NCI-H2081 treated with DMSO at 0.1 percent for 48 hours (cell line): ENCODE data around the gene CASQ1.

ENCODE experiments used
- DNase-seq: peaks from one replicate; lab custom pipeline; 2025; lab: John Stamatoyannopoulos, UW

Gene CASQ1

DNA sequence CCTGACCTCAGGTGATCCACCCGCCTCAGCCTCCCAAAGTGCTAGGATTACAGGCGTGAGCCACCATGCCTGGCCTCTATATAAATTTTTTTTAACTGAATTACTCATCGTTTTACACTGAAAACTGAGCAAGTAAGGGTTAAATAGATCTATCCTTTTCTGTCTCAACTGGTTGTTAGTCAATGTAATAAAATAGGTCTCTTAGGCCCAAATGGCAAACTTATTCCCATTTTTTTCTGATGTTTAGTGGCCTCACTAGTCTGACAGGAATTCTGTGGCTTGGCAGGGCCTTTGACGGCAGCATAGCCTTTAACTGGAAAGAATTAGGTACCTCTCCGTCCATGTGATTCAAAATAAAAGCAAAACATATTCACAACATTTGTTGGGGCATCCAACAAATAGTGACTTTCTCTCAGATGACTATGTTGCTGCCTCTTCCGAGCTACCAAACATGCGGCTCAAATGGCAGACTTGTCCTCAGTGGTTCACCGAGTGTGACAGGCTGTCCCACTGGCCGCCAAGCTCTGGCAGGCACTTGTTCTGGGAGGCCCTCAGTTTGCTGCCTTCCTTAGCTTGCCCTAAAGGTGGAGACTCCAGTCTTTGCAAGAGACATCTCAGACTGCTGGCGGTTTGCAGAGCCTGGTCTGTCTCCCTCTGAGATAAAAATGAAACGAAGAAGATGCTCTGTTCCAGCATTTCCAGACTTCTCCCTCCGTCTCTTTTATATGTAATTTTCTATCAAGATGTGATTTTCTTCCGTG lies 21.6 kb upstream of the CASQ1 start:
- DNase-seq = no peak

DNA sequence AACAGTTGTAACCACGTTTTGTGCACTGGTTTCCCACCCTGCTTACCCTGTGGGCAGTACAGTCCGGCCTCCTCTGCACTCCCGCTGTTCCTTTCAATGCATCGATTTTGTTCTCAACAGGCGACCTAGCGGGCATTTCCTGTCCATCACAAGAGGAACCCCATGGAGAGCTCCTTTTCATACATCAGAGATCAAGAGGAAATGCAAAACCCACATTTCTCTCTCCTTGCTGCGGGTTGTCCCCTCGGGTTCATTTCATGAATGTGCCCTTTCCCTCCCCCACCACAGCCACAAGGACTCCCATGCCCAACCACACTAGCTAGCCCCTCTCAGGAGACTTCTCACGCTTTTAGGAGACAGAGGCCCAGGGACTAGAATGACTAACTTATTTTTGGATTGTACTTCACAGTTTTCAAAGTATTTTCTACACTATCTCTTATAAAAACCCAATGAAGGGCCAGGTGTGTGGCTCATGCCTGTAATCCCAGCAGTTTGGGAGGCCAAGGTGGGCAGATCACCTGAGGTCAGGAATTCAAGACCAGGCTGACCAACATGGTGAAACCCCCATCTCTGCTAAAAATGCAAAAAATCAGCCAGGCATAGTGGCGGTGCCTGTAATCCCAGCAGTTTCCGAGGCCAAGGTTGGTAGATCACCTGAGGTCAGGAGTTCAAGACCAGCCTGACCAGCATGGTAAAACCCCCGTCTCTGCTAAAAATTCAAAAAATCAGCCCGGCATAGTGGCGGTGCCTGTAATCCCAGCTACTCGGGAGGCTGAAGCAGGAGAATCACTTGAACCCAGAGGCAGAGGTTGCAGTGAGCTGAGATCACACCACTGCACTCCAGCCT lies 20.6 kb upstream of the CASQ1 start:
- DNase-seq = peak; percentile 63

DNA sequence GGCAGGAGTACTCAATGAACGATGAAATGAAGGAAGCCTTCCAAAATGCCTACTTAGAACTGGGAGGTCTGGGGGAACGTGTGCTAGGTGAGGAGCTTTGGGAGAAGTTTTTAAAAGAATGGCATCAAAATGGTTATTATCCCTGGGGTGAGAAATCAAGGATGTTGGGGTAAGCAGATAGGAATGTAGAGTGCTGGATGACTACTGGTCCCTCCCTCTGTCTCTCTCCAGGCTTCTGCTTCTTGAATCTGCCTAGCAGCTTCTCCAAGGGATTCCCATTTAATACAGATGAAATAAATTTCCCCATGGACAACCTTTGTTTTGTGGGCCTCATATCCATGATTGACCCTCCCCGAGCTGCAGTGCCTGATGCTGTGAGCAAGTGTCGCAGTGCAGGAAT lies 19.0 kb upstream of the CASQ1 start:
- no peak for DNase-seq

DNA sequence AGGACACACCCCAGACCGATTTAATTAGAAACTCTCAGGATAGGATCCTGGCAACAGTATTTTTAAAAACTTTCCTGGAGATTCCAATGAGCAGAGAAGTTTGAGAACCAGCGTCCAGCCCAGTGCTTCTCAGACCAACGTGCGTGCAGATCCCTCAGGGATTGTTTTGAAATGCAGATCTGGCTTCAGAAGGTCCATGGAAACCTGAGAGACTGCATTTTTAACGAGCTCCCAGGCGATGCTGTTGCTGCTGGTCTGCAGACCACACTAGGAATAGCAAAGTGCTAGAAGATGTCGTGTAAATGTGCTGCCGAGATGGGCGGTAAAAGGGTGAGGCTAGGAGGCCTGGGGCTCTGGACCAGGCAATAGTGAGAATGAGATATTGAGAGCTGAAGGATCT lies 18.4 kb upstream of the CASQ1 start:
- DNase-seq = no peak

DNA sequence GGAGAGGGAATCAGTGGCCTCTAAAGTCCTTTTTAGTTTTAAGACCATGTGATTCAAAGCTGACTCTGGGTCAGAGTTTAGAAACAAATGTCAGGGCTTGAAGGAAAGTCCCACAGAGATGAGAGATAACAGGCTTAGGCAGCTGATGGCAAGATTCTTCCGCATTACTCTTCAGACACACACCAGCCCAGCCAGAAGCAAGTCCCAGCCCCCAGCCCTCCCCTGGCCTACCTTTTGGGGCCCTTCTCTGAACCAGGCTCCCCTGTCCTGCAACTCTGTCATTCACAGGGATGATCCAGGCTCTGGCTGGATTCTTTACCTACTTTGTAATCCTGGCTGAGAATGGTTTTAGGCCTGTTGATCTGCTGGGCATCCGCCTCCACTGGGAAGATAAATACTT lies 13.1 kb upstream of the CASQ1 start:
- DNase-seq = no peak

DNA sequence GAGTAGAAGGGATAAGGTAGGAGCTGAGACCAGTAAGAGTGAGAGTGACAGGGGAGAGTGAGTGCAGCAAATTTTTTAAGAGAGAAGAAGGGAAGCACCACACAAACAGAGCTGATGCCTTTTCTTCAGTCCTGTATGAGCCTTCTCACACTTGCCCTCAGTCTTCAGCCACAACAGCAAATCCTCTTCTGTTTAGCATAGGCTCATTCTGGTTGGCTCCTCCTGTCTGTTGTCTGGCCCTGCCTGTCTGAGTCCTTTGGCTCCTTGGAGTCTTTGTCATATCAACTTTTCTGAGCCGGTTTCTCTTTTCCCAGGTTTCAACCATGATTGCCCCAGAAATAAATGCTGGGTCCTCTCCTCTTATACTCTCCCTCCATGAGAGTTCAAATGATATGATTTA lies 12.7 kb upstream of the CASQ1 start:
- no peak for DNase-seq

DNA sequence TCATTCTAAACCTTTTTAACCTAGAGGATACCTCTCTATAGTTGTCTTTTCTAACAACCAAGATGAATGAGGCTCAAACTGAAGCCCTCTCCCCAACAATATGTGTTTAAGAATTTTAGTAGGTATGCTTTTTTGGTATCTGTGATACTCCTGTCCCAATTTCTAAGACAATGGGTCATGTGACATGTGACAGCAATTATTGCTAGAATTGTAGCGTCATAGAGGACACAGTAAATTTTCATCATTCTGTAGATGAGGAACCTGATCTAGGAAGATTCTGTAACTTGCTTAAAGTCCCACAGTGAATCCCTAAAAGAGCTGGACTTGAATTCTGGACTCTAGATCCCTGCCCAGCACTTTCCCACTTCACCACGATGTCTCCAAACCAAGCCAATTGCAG lies 11.6 kb upstream of the CASQ1 start:
- DNase-seq = no peak

DNA sequence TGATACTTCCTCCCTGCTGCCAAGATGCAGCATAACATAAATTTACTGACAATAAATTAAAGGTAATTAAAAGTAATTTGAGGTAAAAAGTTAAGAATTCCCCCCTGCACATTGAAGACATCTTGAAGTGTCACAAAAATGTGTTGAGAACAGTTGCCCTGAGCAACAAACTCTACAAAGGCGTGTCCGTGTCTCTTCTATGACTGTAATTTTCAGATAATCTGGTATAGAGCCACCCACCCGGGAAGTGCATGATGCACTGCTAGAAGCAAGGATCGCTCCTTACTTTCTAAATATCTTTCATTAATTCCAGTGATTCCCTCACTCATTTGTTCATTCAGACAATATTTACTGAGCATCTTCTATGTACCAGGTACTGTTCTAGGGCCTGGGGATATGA lies 11.0 kb upstream of the CASQ1 start:
- DNase-seq = no peak

DNA sequence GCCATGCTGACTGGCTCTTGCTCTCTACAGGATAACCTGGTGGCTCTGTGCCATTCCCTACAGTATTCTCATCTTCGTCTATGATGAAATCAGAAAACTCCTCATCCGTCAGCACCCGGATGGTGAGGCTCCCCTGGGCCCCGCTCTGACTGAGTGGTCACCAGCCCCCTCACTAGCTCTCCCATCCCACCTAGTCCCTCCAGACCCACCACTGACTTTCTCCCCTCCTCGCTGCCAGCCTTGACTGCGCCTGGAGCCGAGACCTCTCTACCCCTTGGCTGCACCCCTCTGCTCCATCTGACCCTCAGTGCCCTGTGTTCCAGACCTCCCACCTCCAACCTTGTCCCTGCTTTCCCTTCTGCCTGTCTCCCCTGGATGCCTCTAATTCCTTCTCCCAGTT lies 4.1 kb upstream of the CASQ1 start:
- DNase-seq = no peak

DNA sequence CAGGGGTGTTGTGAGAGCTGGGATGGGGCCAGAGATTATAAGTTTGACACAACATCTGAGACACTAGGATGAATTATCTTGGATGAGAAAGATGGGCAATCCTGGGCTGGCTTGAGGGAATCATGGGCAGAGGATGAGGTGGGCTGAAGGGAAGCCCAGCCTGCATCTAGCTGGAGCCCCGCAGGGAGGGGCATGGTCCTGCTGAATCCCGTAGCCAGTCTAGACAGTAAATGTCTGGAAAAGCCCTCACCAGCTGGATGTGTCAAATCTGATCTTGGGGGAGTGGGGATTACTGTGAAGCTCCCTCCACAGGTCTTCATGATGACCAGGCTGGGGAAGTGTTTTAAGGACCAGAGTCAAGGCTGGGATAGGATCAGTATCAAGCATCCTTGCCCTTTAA lies 3.6 kb upstream of the CASQ1 start:
- DNase-seq = no peak

DNA sequence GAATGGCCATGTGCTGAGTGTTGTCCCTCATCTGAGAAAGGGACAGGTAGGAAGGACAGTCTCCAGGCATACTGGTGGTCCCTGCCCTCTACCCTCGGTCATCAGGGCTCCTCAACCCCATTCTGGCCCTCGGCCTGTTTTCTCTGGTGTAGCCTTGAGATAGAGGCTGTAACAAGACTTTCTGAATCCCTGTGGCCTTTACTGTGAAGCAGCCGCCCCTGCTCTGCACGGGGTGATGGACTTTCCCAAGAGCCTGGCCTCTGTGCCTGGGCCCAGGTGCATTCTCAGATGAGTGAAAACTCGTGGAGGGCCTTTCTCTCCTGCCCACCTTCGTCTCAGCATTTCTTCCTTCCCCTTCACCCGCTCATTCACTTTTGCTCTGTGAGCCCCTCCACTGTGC lies 3.0 kb upstream of the CASQ1 start:
- DNase-seq = no peak

DNA sequence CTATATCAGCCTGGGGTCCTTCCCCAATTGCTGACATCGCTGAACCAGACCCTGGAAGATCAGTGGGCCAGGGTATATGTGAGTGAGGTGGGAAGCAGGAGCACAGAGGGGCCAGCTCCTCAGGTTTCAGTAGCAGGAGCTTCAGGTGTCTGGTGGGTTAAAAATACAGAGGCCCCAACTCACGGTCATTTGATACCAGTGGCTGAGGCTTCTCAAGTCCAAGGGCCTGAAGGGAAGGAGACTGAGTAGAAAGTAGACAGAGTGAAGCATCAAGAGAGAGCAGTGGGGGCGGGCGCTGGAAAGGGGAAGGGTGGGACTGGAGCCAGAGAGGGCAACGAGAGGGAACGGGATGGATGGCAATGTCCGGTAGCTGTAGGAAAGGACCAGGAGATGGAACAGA lies 2.0 kb upstream of the CASQ1 start:
- DNase-seq = no peak

DNA sequence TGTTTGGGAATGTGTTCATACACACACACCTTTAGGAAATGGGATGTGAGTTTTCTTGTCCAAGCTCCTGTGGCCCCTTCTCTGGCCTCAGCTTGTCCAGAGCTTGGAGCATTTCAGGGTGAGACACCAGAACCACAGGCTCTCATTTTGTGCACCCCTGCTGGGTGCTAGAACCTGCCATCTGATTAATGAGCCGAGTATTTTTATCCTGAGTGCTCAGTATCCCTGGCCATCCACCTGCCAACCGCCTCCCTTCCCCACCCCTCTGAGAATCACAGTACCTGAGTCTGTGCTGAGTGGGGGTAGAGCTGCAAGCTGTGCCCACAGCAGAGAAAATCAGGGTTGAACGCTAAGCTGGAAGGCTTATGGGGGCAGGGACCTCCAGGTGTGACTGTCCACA lies 1.4 kb downstream of the CASQ1 start:
- no peak for DNase-seq

DNA sequence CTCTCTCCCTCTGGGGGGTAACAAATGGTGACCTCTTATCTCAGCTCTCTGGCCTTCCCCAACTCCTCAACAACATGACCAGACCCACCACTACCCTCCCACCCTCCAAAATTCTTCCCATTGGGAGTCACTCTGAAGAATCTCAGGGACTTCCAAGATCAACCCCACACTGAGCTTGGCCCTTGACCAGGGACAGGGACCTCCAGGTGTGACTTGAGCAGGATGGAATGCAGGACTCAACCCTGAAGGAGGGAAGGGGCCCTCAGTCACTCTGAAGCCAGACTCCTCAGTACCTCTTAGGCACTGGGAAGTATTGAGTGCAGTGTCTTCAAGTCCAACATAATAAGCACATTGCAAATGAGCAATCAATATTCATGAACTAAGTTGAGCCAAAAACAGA lies 1.9 kb downstream of the CASQ1 start:
- no peak for DNase-seq

DNA sequence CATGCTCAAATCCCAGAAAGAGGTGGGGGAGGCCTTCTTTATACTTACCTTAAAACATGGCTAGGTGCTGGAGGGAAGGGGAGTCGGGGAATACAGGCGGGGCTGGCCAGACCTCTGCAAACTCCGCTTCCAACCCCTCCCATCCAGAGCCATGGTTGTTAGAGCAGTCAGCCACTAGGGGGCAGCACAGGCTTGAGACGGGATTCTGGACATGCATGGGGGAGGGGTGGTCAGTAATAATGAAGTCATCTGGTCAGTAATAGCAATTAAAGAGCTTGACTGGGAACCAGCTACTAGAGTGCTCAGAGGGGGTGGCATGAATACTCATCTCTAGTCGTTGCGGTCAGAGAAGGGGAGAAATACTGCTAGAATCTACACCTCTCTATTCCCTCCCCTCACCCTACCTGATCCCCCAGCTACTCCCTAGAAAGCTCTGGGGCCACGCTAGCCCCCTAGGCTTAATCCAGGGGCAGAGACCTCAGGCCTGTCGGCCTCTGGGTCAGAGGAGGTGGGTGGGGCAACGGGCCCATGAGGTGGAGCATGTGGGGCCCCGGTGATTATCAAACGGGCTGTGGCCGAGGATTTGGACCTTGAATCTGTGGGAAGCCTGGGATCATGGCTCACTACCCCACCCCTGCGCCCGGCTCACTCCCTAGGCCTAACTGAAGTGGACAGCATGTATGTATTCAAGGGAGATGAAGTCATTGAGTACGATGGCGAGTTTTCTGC lies 2.9 kb downstream of the CASQ1 start:
- peak; percentile 28 for DNase-seq

DNA sequence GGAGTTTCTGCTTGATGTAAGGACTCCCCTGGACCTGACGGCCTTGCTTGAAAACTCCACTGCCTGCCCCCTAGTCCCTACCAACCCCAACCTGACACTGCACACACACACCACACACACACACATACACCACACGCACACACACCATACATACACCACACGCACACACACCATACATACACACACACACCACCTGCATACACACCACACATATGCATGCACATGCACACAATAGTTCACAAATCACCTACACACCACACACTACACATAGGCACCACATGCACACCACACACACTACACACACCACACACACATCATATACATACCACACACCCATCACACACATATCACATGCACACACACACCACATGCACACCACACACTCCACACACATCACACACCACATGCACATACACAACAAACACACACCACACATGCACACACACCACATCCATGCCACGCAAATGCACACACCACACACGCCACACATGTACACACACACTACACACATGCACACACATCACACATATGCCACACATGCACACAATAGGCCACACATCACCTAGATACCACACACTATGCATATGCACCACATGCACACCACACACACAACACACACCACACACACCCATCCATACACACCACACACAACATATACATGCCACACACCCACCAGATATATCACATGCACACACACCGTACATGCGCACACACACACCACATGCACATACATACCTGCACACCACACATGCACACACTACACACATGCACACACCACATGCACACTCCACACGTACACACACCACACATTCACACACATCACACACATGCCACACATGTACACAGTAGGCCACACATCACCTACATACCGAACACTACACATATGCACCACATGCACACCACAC lies 3.7 kb downstream of the CASQ1 start:
- DNase-seq = no peak

DNA sequence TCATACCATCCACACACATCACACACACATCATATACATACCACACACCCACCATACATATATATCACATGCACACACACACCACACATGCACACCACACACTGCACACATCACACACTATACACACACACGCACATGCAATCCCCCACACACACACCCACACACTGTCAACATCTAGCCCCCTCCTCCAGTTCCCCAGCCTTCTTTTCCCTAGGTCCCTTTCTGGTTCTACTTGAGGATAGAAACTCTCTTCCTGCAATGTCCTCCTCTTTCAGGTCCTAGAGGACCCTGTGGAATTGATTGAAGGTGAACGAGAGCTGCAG lies 4.3 kb downstream of the CASQ1 start:
- no peak for DNase-seq

DNA sequence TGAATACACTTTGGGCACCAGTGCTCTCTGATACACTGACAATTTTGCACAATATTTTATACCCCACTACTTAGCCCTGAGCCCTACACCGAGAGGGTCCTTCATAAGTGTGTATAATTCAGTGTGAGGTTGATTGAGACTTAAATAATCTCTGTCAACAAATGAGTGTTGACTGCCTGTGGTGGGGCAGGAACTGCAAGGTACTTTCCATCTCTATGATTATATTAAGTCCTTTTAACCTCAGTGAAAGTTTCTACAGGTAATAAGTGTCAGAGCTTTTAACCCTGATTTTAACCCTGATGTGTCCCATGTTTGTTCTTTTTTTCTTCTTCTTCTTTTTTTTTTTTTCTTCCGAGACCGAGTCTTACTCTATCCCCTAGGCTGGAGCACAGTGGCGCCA lies 5.8 kb downstream of the CASQ1 start:
- DNase-seq = no peak

DNA sequence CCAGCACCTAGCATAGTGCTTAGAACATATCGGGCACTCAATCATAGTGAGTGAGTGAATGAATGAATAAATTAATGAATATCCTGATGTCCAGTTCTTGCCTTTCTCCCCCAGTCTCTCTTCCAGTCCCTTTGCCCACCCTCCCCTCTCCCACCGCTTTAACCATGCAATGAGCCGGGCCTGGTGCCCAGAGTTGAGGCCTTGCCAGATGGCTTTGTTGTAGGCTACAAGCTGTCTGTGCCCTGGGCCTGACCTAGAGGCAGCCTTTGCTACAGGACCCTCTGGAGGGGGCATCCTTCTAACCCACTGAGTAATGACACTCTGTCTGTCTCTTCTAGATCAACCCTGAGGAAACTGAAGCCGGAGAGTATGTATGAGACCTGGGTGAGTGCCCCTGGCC lies 6.9 kb downstream of the CASQ1 start:
- DNase-seq = no peak

DNA sequence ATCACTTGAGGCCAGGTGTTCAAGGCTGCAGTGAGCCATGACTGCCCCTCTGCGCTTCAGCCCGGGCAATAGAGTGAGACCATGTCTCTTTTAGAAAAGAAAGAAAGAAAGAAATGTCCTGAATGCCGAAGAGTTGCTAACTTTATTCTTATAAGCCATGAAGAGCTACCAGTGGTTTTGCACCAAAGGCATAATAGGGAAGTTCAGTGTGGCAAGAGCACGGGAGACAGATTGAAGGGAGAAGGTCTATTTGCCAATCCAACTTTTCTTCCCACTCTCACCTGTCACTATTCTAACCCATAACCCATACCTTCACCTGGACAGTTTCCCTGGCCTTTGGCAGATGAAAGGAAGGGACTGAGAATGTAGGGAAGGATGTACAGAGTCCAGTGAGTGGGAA lies 10.4 kb downstream of the CASQ1 start:
- DNase-seq = no peak

DNA sequence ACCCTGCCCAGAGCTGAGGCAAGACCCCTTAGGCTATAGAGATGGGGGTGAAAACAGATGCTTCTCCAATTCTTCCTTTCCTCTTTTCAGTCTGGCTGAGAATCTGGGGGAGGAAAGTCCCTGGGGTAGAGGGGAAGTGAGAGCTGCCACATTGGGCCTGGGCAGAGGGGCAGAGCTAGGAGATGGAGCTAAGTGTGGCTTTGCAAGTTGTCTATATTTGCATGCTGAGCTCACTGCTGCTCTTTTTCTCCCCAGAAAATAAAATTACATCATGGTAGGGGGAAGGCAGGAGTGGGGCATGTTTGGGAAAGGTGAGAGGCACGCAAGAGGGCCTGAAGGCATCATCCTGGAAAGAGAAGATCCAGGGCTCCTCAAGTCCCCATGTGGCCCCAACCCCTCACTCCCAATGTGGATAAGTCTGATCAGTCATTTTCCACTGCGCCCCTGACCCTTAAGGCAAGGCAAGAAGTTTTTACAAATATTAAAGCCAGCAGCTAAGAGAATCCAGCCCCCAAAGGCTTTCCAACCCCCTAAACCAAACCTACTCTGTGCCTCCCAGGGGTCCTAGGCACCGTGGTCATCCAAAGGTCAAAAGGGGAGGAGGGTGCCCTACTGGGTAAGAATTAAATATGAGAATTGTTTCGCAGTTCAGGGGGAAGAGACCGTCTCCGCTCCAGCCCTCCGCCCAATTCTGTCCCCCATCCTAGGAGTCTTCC lies 14.3 kb downstream of the CASQ1 start:
- no peak for DNase-seq
